ENCODE data around the gene ULK1. TPM values are rescaled to one million over a fixed set of nuclear protein-coding genes. Genes with fewer than 3 reads are reported as not detected.

Gene ULK1
- total RNA-seq, 1 donor, result 14.1 TPM

DNA sequence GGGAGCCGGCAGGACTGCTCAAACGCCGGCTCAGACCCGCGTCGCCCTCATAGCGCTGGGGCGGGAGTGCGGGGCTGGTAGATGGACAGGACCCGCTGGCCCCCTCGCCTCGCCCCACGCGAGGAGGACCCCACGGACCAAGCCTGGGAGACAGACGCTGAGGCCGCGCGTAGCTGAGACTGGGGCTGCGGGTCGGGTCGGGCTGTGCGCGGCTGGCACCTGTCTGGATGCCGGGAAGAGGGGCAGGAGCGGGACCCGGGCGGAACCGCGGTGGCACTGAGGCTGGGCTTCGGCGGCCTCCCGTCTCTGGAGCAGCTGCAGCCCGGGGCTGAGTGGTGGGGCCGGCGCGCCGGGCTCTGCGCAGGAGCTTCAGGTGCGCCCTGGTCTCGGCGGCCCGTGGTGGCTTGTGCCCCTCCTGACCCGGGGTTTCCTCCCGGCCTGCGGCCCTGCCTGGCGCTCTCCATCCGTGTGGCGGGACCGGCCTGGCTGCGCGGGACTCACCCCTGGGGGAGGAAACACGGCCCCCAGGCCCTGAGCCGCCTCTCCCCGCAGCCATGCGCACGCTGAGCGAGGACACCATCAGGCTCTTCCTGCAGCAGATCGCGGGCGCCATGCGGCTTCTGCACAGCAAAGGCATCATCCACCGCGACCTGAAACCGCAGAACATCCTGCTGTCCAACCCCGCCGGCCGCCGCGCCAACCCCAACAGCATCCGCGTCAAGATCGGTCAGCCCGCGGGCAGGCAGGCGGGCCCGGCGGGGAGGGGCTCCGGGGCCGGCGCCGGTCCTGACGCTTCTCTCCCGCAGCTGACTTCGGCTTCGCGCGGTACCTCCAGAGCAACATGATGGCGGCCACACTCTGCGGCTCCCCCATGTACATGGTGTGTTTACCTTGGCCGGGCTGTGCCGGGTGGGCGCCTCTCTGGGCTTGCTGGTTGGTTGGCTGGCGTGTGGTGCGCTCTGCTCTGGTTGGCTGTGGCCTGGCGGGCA, 14.0 kb downstream of the ULK1 start:
- H3K9me3 ChIP-seq (ENCODE audit: low read depth, low read length), result no peaks in the 10 kb centered on the region
- no peak overlapping the region for H2AFZ ChIP-seq (ENCODE audit: low read length)
- H3K36me3 ChIP-seq (ENCODE audit: insufficient read depth, low read length), result no peaks in the 10 kb centered on the region
- H3K4me3 ChIP-seq (ENCODE audit: insufficient read depth, low read length), result no peak overlapping the region
- peak; percentile 59 for DNase-seq (ENCODE audit: insufficient read length, low spot score, missing footprints)
- H4K20me1 ChIP-seq (ENCODE audit: insufficient read depth, low read length), result peaks cover 25% of the 10 kb centered on the region
- H3K4me1 ChIP-seq (ENCODE audit: insufficient read depth, low read length), result peaks cover 9% of the 10 kb centered on the region
- H3K4me2 ChIP-seq (ENCODE audit: insufficient read depth, low read length), result no peak overlapping the region
- peaks cover 7% of the 10 kb centered on the region for H3K79me2 ChIP-seq (ENCODE audit: insufficient read depth, low read length)
- no peak overlapping the region for H3K27ac ChIP-seq (ENCODE audit: low read depth, low read length)
- TF ChIP-seq, protein P1, sequence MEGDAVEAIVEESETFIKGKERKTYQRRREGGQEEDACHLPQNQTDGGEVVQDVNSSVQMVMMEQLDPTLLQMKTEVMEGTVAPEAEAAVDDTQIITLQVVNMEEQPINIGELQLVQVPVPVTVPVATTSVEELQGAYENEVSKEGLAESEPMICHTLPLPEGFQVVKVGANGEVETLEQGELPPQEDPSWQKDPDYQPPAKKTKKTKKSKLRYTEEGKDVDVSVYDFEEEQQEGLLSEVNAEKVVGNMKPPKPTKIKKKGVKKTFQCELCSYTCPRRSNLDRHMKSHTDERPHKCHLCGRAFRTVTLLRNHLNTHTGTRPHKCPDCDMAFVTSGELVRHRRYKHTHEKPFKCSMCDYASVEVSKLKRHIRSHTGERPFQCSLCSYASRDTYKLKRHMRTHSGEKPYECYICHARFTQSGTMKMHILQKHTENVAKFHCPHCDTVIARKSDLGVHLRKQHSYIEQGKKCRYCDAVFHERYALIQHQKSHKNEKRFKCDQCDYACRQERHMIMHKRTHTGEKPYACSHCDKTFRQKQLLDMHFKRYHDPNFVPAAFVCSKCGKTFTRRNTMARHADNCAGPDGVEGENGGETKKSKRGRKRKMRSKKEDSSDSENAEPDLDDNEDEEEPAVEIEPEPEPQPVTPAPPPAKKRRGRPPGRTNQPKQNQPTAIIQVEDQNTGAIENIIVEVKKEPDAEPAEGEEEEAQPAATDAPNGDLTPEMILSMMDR (IDR thresholded peaks at IDR 0.05; ENCODE audit: extremely low read depth, low read depth, low read length), result no peak
- H3K27me3 ChIP-seq (ENCODE audit: insufficient read depth, low read length), result no peaks in the 10 kb centered on the region

DNA sequence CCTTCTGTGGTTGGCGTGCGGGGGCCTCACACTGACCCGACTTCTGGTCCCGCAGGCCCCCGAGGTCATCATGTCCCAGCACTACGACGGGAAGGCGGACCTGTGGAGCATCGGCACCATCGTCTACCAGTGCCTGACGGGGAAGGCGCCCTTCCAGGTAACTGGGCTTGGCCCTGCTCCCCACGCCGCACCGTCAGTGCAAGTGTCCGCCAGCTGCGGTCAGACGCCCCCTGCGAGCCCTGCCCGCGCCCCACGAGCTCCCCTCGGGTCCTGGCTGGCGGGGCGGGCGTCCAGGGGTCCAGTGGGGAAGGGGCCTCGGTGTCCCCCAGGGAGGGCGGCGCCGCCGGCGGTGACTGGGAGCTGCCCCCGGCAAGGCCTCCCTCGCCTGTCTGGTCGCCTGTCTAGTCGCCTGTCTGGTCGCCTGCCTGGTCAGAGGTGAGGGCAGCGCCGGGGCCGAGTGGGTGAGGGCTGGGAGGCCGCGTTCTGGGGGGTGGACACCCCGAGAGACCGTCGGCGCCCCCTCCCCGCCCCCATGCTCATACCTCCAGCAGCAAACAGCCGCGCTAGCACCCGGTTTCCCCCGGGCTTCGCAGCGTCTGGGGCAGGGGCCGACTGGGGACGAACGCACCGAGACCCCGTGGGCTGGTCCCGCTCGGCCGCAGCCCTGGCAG, 14.8 kb downstream of the ULK1 start:
- TF ChIP-seq, protein P1 (IDR thresholded peaks at IDR 0.05; ENCODE audit: extremely low read depth, low read depth, low read length), result no peak
- no peak overlapping the region for H3K27ac ChIP-seq (ENCODE audit: low read depth, low read length)
- peak; percentile 89 for DNase-seq (ENCODE audit: insufficient read length, low spot score, missing footprints)
- H3K4me2 ChIP-seq (ENCODE audit: insufficient read depth, low read length), result no peak overlapping the region
- no peaks in the 10 kb centered on the region for H3K27me3 ChIP-seq (ENCODE audit: insufficient read depth, low read length)
- H3K4me1 ChIP-seq (ENCODE audit: insufficient read depth, low read length), result peaks cover 9% of the 10 kb centered on the region
- no peak overlapping the region for H2AFZ ChIP-seq (ENCODE audit: low read length)
- H4K20me1 ChIP-seq (ENCODE audit: insufficient read depth, low read length), result peaks cover 20% of the 10 kb centered on the region
- H3K36me3 ChIP-seq (ENCODE audit: insufficient read depth, low read length), result peaks cover 5% of the 10 kb centered on the region
- H3K4me3 ChIP-seq (ENCODE audit: insufficient read depth, low read length), result no peak overlapping the region
- H3K79me2 ChIP-seq (ENCODE audit: insufficient read depth, low read length), result peaks cover 3% of the 10 kb centered on the region
- H3K9me3 ChIP-seq (ENCODE audit: low read depth, low read length), result no peaks in the 10 kb centered on the region

- TF ChIP-seq, protein P1 (IDR thresholded peaks at IDR 0.05; ENCODE audit: extremely low read depth, low read depth, low read length), result no peak
- Histone ChIP-seq H3K4me1 (ENCODE audit: insufficient read depth, low read length) (peaks cover 9% of the 10 kb centered on the region), H3K27ac (ENCODE audit: low read depth, low read length) (no peak overlapping the region), H4K20me1 (ENCODE audit: insufficient read depth, low read length) (peaks cover 15% of the 10 kb centered on the region), H3K36me3 (ENCODE audit: insufficient read depth, low read length) (peaks cover 10% of the 10 kb centered on the region), H3K4me2 (ENCODE audit: insufficient read depth, low read length) (no peak overlapping the region), H3K27me3 (ENCODE audit: insufficient read depth, low read length) (no peaks in the 10 kb centered on the region), H3K79me2 (ENCODE audit: insufficient read depth, low read length) (no peaks in the 10 kb centered on the region), H3K9me3 (ENCODE audit: low read depth, low read length) (no peaks in the 10 kb centered on the region), H3K4me3 (ENCODE audit: insufficient read depth, low read length) (no peak overlapping the region), H2AFZ (ENCODE audit: low read length) (no peak overlapping the region)
- DNase-seq (ENCODE audit: insufficient read length, low spot score, missing footprints), result peak; percentile 79
Measured at GRCh38 chr12:131909752-131910219, 15.4 kb downstream of the ULK1 start.
